Mesenchymal stem cell (in vitro differentiated cells and primary cell): ENCODE measurements around the gene TAMM41.
"Not testable (repeated sequence)": the region's sequence is repeated elsewhere in the genome, so short reads cannot be mapped to it uniquely, and the experiment has no call there.

Experiments used
- DNase-seq: peaks from one replicate; pipeline ENCODE4 v3.0.0-alpha.2; 2013
- H2AFZ ChIP-seq: one replicate; pipeline ENCODE4 v1.6.1; 2013; ENCODE audit warnings: low read depth, mild to moderate bottlenecking, control low read depth, inconsistent platforms, low read length, moderate library complexity
- H2AK5ac ChIP-seq: 2 replicates; pipeline ENCODE4 v1.6.1; 2013; ENCODE audit warnings: low read length, moderate library complexity, mild to moderate bottlenecking, inconsistent platforms; ENCODE audit not compliant: severe bottlenecking
- H2BK120ac ChIP-seq: one replicate; pipeline ENCODE4 v1.6.1; 2013; ENCODE audit warnings: low read depth, mild to moderate bottlenecking, inconsistent platforms, low read length, moderate library complexity
- H2BK12ac ChIP-seq, 2 experiments: one replicate each; pipeline ENCODE4 v1.6.1; 2013; ENCODE audit warnings: inconsistent platforms in 2 of 2, low read length in 2 of 2, mild to moderate bottlenecking in 2 of 2, moderate library complexity in 2 of 2, control low read depth in 1 of 2
- H2BK15ac ChIP-seq: one replicate; pipeline ENCODE4 v1.6.1; 2013; ENCODE audit warnings: mild to moderate bottlenecking, low read depth, inconsistent platforms; ENCODE audit not compliant: poor library complexity, severe bottlenecking
- H2BK5ac ChIP-seq: 2 replicates; pipeline ENCODE4 v1.6.1; 2013; ENCODE audit warnings: low read depth, mild to moderate bottlenecking, low read length, control low read depth, inconsistent platforms; ENCODE audit not compliant: poor library complexity, severe bottlenecking
- H3K14ac ChIP-seq, 2 experiments: one replicate each; pipeline ENCODE4 v1.6.1; 2013; ENCODE audit warnings: inconsistent platforms in 2 of 2, low read length in 2 of 2, control low read depth in 1 of 2, mild to moderate bottlenecking in 1 of 2, moderate library complexity in 1 of 2
- H3K18ac ChIP-seq, 2 experiments: one replicate each; pipeline ENCODE4 v1.6.1; 2013; ENCODE audit warnings: inconsistent platforms in 2 of 2, low read length in 2 of 2, control low read depth in 1 of 2, low read depth in 1 of 2, mild to moderate bottlenecking in 1 of 2
- H3K23ac ChIP-seq, 2 experiments: one replicate each; pipeline ENCODE4 v1.6.1; 2013; ENCODE audit warnings: inconsistent platforms in 2 of 2, low read length in 2 of 2, mild to moderate bottlenecking in 2 of 2, moderate library complexity in 2 of 2, control low read depth in 1 of 2
- H3K27ac ChIP-seq: 2 replicates; pipeline ENCODE4 v1.5.1; 2013; ENCODE audit warnings: mild to moderate bottlenecking, moderate library complexity, low read length, control low read depth, inconsistent platforms; ENCODE audit not compliant: poor library complexity, severe bottlenecking
- H3K27me3 ChIP-seq, 2 experiments: 2 replicates each; pipeline versions ENCODE4 v1.6.1 to v1.7.0; 2013; ENCODE audit warnings: low read length in 2 of 2, mild to moderate bottlenecking in 2 of 2, moderate library complexity in 2 of 2, control low read depth in 1 of 2, inconsistent platforms in 1 of 2; ENCODE audit not compliant: control insufficient read depth in 1 of 2, insufficient read depth in 1 of 2
- H3K36me3 ChIP-seq, 2 experiments: 2 replicates each; pipeline versions ENCODE4 v1.6.1 to v1.7.0; 2013; ENCODE audit warnings: low read length in 2 of 2, control low read depth in 1 of 2, inconsistent platforms in 1 of 2, low read depth in 1 of 2, mild to moderate bottlenecking in 1 of 2; ENCODE audit not compliant: insufficient read depth in 2 of 2, control insufficient read depth in 1 of 2
- H3K4ac ChIP-seq, 2 experiments: one replicate each; pipeline ENCODE4 v1.6.1; 2013; ENCODE audit warnings: inconsistent platforms in 2 of 2, low read length in 2 of 2, mild to moderate bottlenecking in 2 of 2, moderate library complexity in 2 of 2, control low read depth in 1 of 2, low read depth in 1 of 2
- H3K4me1 ChIP-seq: 2 replicates; pipeline ENCODE4 v1.6.1; 2013; ENCODE audit warnings: low read depth, low read length, control low read depth; ENCODE audit not compliant: control insufficient read depth, insufficient read depth
- H3K4me2 ChIP-seq: 2 replicates; pipeline ENCODE4 v1.6.1; 2013; ENCODE audit warnings: low read length, mild to moderate bottlenecking, inconsistent platforms; ENCODE audit not compliant: poor library complexity, severe bottlenecking
- H3K4me3 ChIP-seq, 2 experiments: 2 replicates each; pipeline versions ENCODE4 v1.5.1 to v1.7.0; 2013; ENCODE audit warnings: low read length in 2 of 2, mild to moderate bottlenecking in 2 of 2, control low read depth in 1 of 2, low read depth in 1 of 2; ENCODE audit not compliant: insufficient read depth in 1 of 2
- H3K79me1 ChIP-seq: replicated peaks from 2 replicates; pipeline ENCODE4 v1.6.1; 2013; ENCODE audit warnings: mild to moderate bottlenecking, control low read depth, low read length, inconsistent platforms; ENCODE audit not compliant: poor library complexity, severe bottlenecking
- H3K9ac ChIP-seq: 2 replicates; pipeline ENCODE4 v1.7.0; 2013; ENCODE audit warnings: mild to moderate bottlenecking, low read length, moderate library complexity
- H3K9me3 ChIP-seq: 2 replicates; pipeline ENCODE4 v1.7.0; 2013; ENCODE audit warnings: mild to moderate bottlenecking, low read length; ENCODE audit not compliant: control insufficient read depth
- H4K8ac ChIP-seq: one replicate; pipeline ENCODE4 v1.6.1; 2013; ENCODE audit warnings: inconsistent platforms, mild to moderate bottlenecking, low read length, moderate library complexity
- H4K91ac ChIP-seq: one replicate; pipeline ENCODE4 v1.6.1; 2013; ENCODE audit warnings: mild to moderate bottlenecking, low read length, inconsistent platforms
- WGBS: methylation state at CpG from one replicate; pipeline ENCODE4 v1.1.7; 2013; ENCODE audit warnings: mixed read lengths; 5-methylcytosine and 5-hydroxymethylcytosine counted together

Gene TAMM41

GRCh38 chr3:11862584-11862983 is 15.9 kb upstream of the TAMM41 start:
- H3K4me2 ChIP-seq, result not testable (repeated sequence)
- 100% methylated on average over 1 of the region's 2 CpGs for WGBS

GRCh38 chr3:11862145-11862544 is 15.5 kb upstream of the TAMM41 start:
- H2BK12ac ChIP-seq, H2BK15ac ChIP-seq, H3K27ac ChIP-seq, H3K4ac ChIP-seq, H3K4me1 ChIP-seq, H4K8ac ChIP-seq, H3K23ac ChIP-seq, H3K36me3 ChIP-seq, H3K27me3 ChIP-seq, H2AFZ ChIP-seq, H3K79me1 ChIP-seq, H2BK120ac ChIP-seq, H2AK5ac ChIP-seq, H3K9ac ChIP-seq, DNase-seq, H3K4me3 ChIP-seq, H3K18ac ChIP-seq, H3K9me3 ChIP-seq, H2BK5ac ChIP-seq, H3K14ac ChIP-seq, H3K4me2 ChIP-seq, H4K91ac ChIP-seq: not testable (repeated sequence)
- 75% methylated on average over 2 of the region's 6 CpGs for WGBS

More at GRCh38 chr3:11862584-11862983, 15.9 kb upstream of the TAMM41 start:
- H3K23ac ChIP-seq, H2AK5ac ChIP-seq, H3K9ac ChIP-seq, H3K4me3 ChIP-seq, H3K79me1 ChIP-seq, H4K8ac ChIP-seq, H3K4me1 ChIP-seq, H2BK5ac ChIP-seq, H3K4ac ChIP-seq, H2BK12ac ChIP-seq, H2BK120ac ChIP-seq, H3K36me3 ChIP-seq, H2BK15ac ChIP-seq, H2AFZ ChIP-seq, H3K18ac ChIP-seq, DNase-seq, H3K27ac ChIP-seq, H3K27me3 ChIP-seq, H4K91ac ChIP-seq, H3K9me3 ChIP-seq, H3K14ac ChIP-seq: not testable (repeated sequence)

GRCh38 chr3:11860213-11860612 is 13.5 kb upstream of the TAMM41 start:
- H3K18ac ChIP-seq, H2AK5ac ChIP-seq, H3K23ac ChIP-seq, H2AFZ ChIP-seq, H2BK120ac ChIP-seq, H3K9ac ChIP-seq, H3K79me1 ChIP-seq, H4K8ac ChIP-seq, H2BK15ac ChIP-seq, H2BK12ac ChIP-seq, H3K4me3 ChIP-seq, H3K4me2 ChIP-seq, H3K27me3 ChIP-seq, H3K14ac ChIP-seq, H3K9me3 ChIP-seq, H3K36me3 ChIP-seq, H3K4ac ChIP-seq, H3K27ac ChIP-seq, DNase-seq, H2BK5ac ChIP-seq, H3K4me1 ChIP-seq, H4K91ac ChIP-seq: not testable (repeated sequence)
- WGBS, result no CpG with 5 or more reads among the region's 1 CpG

DNA sequence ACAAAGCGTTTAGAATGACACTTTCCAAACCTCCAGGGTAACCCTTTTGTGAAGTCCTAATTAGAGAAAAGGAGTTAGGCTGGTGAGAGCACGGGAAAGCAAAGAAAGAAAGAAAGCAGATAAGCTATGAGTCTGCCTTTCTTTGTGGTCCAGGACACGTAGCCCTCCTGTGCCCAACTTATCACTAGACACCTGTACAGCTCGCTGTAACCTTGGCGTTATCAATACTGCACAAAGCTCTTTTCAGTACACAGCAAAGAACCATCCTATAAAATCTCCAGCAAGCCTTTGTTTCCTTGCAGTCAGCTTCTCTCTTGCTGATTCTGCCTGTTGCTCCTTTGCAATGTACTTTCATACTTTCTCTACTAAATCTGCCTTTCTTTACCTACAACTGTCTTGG is 6.8 kb upstream of the TAMM41 start:
- H4K91ac ChIP-seq, result no peak overlapping the region
- H3K23ac ChIP-seq, result no peak overlapping the region
- no peak overlapping the region for H2AFZ ChIP-seq
- no peaks in the 10 kb centered on the region for H3K79me1 ChIP-seq
- H3K4me1 ChIP-seq, result no peaks in the 10 kb centered on the region
- H3K4me2 ChIP-seq, result no peak overlapping the region
- H3K9ac ChIP-seq, result no peak overlapping the region
- DNase-seq, result no peak
- no peak overlapping the region for H3K14ac ChIP-seq
- WGBS, result 73% methylated on average over 5 of the region's 5 CpGs
- no peak overlapping the region for H4K8ac ChIP-seq
- H3K18ac ChIP-seq, result no peak overlapping the region
- no peak overlapping the region for H3K27ac ChIP-seq
- no peak overlapping the region for H2BK15ac ChIP-seq
- H3K4me3 ChIP-seq, result no peak overlapping the region
- no peak overlapping the region for H2BK12ac ChIP-seq
- no peak overlapping the region for H2BK5ac ChIP-seq
- H2BK120ac ChIP-seq, result no peak overlapping the region
- peaks cover 15% of the 10 kb centered on the region for H3K9me3 ChIP-seq
- H3K27me3 ChIP-seq, result peaks cover 20 to 27% of the 10 kb centered on the region in 2 experiments
- H3K4ac ChIP-seq, result no peak overlapping the region
- H2AK5ac ChIP-seq, result no peak overlapping the region
- H3K36me3 ChIP-seq, result no peaks in the 10 kb centered on the region
